Measurements from ENCODE around the gene NUB1. TPM values are rescaled to one million over a fixed set of nuclear protein-coding genes. Genes with fewer than 3 reads are reported as not detected.

Gene NUB1
- polyA plus RNA-seq, 4 donors = 73.1 to 88.6 (median 83.1) TPM

- DNase-seq (ENCODE audit: low read depth in 4 of 4, low spot score in 2 of 4) = no peak
Observed at GRCh38 chr7:151374726-151375125, 33.1 kb downstream of the NUB1 start.

GRCh38 chr7:151375530-151376217 lies 34.1 kb downstream of the NUB1 start:
- no peak for DNase-seq (ENCODE audit: low read depth in 4 of 4, low spot score in 2 of 4)

GRCh38 chr7:151376218-151376902 lies 34.7 kb downstream of the NUB1 start:
- no peak for DNase-seq (ENCODE audit: low read depth in 4 of 4, low spot score in 2 of 4)

GRCh38 chr7:151377406-151377805 lies 35.8 kb downstream of the NUB1 start:
- DNase-seq (ENCODE audit: low read depth in 4 of 4, low spot score in 2 of 4) = no peak

GRCh38 chr7:151378011-151378410 lies 36.4 kb downstream of the NUB1 start:
- DNase-seq (ENCODE audit: low read depth in 4 of 4, low spot score in 2 of 4) = no peak

- no peak for DNase-seq (ENCODE audit: low read depth in 4 of 4, low spot score in 2 of 4)
Observed at GRCh38 chr7:151378496-151379192, 37.0 kb downstream of the NUB1 start.

GRCh38 chr7:151379193-151379520 lies 37.5 kb downstream of the NUB1 start:
- no peak for DNase-seq (ENCODE audit: low read depth in 4 of 4, low spot score in 2 of 4)

- DNase-seq (ENCODE audit: low read depth in 4 of 4, low spot score in 2 of 4) = no peak
Observed at GRCh38 chr7:151379534-151380198, 38.1 kb downstream of the NUB1 start.

- DNase-seq (ENCODE audit: low read depth in 4 of 4, low spot score in 2 of 4) = no peak
Observed at GRCh38 chr7:151380199-151381097, 38.8 kb downstream of the NUB1 start.

GRCh38 chr7:151381098-151381347 lies 39.4 kb downstream of the NUB1 start:
- DNase-seq (ENCODE audit: low read depth in 4 of 4, low spot score in 2 of 4) = no peak

- DNase-seq (ENCODE audit: low read depth in 4 of 4, low spot score in 2 of 4) = no peak
Observed at GRCh38 chr7:151381348-151382078, 39.9 kb downstream of the NUB1 start.

GRCh38 chr7:151382079-151382885 lies 40.7 kb downstream of the NUB1 start:
- no peak for DNase-seq (ENCODE audit: low read depth in 4 of 4, low spot score in 2 of 4)

GRCh38 chr7:151383638-151384351 lies 42.2 kb downstream of the NUB1 start:
- DNase-seq (ENCODE audit: low read depth in 4 of 4, low spot score in 2 of 4) = no peak

- DNase-seq (ENCODE audit: low read depth in 4 of 4, low spot score in 2 of 4) = no peak
Observed at GRCh38 chr7:151384352-151384697, 42.7 kb downstream of the NUB1 start.

- no peak for DNase-seq (ENCODE audit: low read depth in 4 of 4, low spot score in 2 of 4)
Observed at GRCh38 chr7:151384776-151385625, 43.4 kb downstream of the NUB1 start.

GRCh38 chr7:151385626-151386300 lies 44.2 kb downstream of the NUB1 start:
- DNase-seq (ENCODE audit: low read depth in 4 of 4, low spot score in 2 of 4) = no peak
